ENCODE results near the gene PDIA6.

DNA sequence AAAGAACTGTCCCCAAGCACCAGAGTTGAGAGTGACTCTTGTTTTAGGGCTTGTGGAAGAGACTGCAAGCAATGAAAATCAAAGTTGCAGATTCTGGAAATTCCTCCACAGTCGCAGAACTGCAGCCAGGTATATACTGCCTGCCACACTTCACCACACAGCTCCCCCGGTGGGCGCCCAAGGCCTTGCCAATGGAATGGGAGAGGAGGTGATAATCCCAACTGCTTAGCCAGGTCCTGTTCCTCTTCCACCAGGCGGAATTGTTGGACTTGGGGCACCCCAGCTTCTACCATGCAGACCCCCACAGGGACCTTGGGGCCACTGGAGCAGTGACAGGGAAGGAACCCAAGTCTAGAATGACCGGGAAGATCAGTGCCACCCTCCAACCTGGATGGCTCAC, 4.8 kb upstream of the PDIA6 start:
- TF ChIP-seq, protein P1, sequence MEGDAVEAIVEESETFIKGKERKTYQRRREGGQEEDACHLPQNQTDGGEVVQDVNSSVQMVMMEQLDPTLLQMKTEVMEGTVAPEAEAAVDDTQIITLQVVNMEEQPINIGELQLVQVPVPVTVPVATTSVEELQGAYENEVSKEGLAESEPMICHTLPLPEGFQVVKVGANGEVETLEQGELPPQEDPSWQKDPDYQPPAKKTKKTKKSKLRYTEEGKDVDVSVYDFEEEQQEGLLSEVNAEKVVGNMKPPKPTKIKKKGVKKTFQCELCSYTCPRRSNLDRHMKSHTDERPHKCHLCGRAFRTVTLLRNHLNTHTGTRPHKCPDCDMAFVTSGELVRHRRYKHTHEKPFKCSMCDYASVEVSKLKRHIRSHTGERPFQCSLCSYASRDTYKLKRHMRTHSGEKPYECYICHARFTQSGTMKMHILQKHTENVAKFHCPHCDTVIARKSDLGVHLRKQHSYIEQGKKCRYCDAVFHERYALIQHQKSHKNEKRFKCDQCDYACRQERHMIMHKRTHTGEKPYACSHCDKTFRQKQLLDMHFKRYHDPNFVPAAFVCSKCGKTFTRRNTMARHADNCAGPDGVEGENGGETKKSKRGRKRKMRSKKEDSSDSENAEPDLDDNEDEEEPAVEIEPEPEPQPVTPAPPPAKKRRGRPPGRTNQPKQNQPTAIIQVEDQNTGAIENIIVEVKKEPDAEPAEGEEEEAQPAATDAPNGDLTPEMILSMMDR (conservative IDR thresholded peaks at IDR 0.05 in 1 of 2, IDR thresholded peaks at IDR 0.05 in 1 of 2; ENCODE audit: low read depth in 1 of 2, low read length in 2 of 2): peak; percentile 17 to 41
- TF ChIP-seq EZH2 (IDR thresholded peaks at IDR 0.05; ENCODE audit: low read length, missing control alignments): no peak

Data from fibroblast of lung (primary cell).